OCI-LY7 (cell line): ENCODE data around the gene SEC14L5. TPM values are rescaled to one million over a fixed set of nuclear protein-coding genes. Genes with fewer than 3 reads are reported as not detected.

ENCODE experiments used
- BruUV-seq: library from RNA; stranded (reverse); fragments of 400-500 nt; replicated peaks from 2 replicates; lab custom pipeline; 2021; lab: Mats Ljungman, UMichigan
- CTCF ChIA-PET: fragments of 300-600 bp; sonication (Branson Sonifier 250); formaldehyde crosslinking; loops from one replicate; lab custom pipeline; 2022; ENCODE audit warnings: antibody characterized with exemption; ENCODE audit not compliant: unreplicated experiment; lab: Charles Lee
- POLR2A ChIA-PET: fragments of 300-600 bp; sonication (Branson Sonifier 250); formaldehyde crosslinking; loops from one replicate; lab custom pipeline; 2022; ENCODE audit warnings: antibody characterized with exemption; lab: Charles Lee
- DNase-seq: peaks from one replicate; pipeline ENCODE4 v3.0.0-alpha.2; 2015; ENCODE audit warnings: low spot score
- H2AFZ ChIP-seq: fragments of 200-600 bp; sonication (generic), shearing (Covaris generic); 2 replicates; pipeline ENCODE4 v1.6.1; 2014; ENCODE audit warnings: mild to moderate bottlenecking, antibody characterized with exemption, low read length, moderate library complexity
- H3K27ac ChIP-seq: fragments of 200-600 bp; sonication (generic); 2 replicates; pipeline ENCODE4 v1.5.1; 2014; ENCODE audit warnings: mixed run types, low read depth, mild to moderate bottlenecking, moderate library complexity, low read length, inconsistent platforms; ENCODE audit not compliant: poor library complexity, severe bottlenecking
- H3K36me3 ChIP-seq: fragments of 200-600 bp; sonication (generic); 2 replicates; pipeline ENCODE4 v1.6.1; 2014; ENCODE audit warnings: mild to moderate bottlenecking, antibody characterized with exemption, low read length, moderate library complexity, mixed read lengths; ENCODE audit not compliant: insufficient read depth
- H3K4me1 ChIP-seq: fragments of 200-600 bp; sonication (generic); 2 replicates; pipeline ENCODE4 v1.5.1; 2014; ENCODE audit warnings: mild to moderate bottlenecking, low read length; ENCODE audit not compliant: insufficient read depth, poor library complexity, severe bottlenecking
- H3K4me2 ChIP-seq: fragments of 200-600 bp; sonication (generic); 2 replicates; pipeline ENCODE4 v1.6.1; 2014; ENCODE audit warnings: mild to moderate bottlenecking, low read length
- H3K4me3 ChIP-seq: fragments of 200-600 bp; sonication (generic); 2 replicates; pipeline ENCODE4 v1.5.1; 2014; ENCODE audit warnings: mild to moderate bottlenecking, low read depth, low read length; ENCODE audit not compliant: poor library complexity, severe bottlenecking
- H3K79me2 ChIP-seq: fragments of 200-600 bp; sonication (generic); 2 replicates; pipeline ENCODE4 v1.6.1; 2016; ENCODE audit warnings: low read depth, mild to moderate bottlenecking, low read length, moderate library complexity, mixed read lengths; ENCODE audit not compliant: insufficient read depth
- H3K9me2 ChIP-seq: fragments of 200-600 bp; sonication (generic); 2 replicates; pipeline ENCODE4 v1.6.1; 2016; ENCODE audit warnings: mild to moderate bottlenecking, low read length, mixed read lengths; ENCODE audit not compliant: insufficient read depth
- H3K9me3 ChIP-seq: fragments of 200-600 bp; sonication (generic); 2 replicates; pipeline ENCODE4 v1.6.1; 2014; ENCODE audit warnings: mild to moderate bottlenecking, mixed run types, low read length, mixed read lengths
- H4K20me1 ChIP-seq: fragments of 200-600 bp; sonication (generic); 2 replicates; pipeline ENCODE4 v1.6.1; 2014; ENCODE audit warnings: mild to moderate bottlenecking, antibody characterized with exemption, low read length, moderate library complexity, mixed read lengths; ENCODE audit not compliant: insufficient read depth
- CTCF ChIP-seq: fragments of 200-600 bp; sonication (generic); conservative IDR thresholded peaks from 2 replicates; pipeline ENCODE4 v1.5.1; 2014; ENCODE audit warnings: mild to moderate bottlenecking, antibody characterized with exemption, low read length, moderate library complexity, mixed read lengths
- EZH2phosphoT487 ChIP-seq: fragments of 200-600 bp; sonication (generic); IDR thresholded peaks from 2 replicates; pipeline ENCODE4 v1.6.1; 2018; ENCODE audit warnings: low read depth, borderline replicate concordance, mild to moderate bottlenecking, mixed run types, antibody characterized with exemption, low read length, moderate library complexity, mixed read lengths
- intact Hi-C: fragments of 100-400 bp; cut with micrococcal nuclease; formaldehyde crosslinking; loops from one replicate; pipeline ENCODE4 v1.10.0; 2022; ENCODE audit not compliant: unreplicated experiment
- total RNA-seq, 2 experiments: library from RNA; depleted of rRNA in 1 of 2; stranded (reverse); fragments of >200 nt in 1 of 2; shearing (Covaris generic) in 1 of 2; gene quantifications; 2 replicates each; pipeline ENCODE4 v1.2.3, GENCODE V29; 2014 to 2022

SEC14L5 gene
- total RNA-seq, 2 experiments from 2014 or later = not detected

- CTCF ChIA-PET = no interaction called here
- BruUV-seq = no TSS peak
These were observed 44.9 kb upstream of the SEC14L5 start for GRCh38 chr16:4913130-4913773.

GRCh38 chr16:4913774-4914525 lies 44.2 kb upstream of the SEC14L5 start:
- no peaks in the 10 kb centered on the region for H3K36me3 ChIP-seq
- no peaks in the 10 kb centered on the region for H3K79me2 ChIP-seq
- POLR2A ChIA-PET = no interaction called here

More at GRCh38 chr16:4913130-4913773, 44.9 kb upstream of the SEC14L5 start:
- intact Hi-C loops = no loop called here
- H3K4me1 ChIP-seq = no peaks in the 10 kb centered on the region
- H3K79me2 ChIP-seq = no peaks in the 10 kb centered on the region
- POLR2A ChIA-PET = no interaction called here
- no peaks in the 10 kb centered on the region for H4K20me1 ChIP-seq
- H3K9me2 ChIP-seq = no peaks in the 10 kb centered on the region
- H3K27ac ChIP-seq = no peak overlapping the region
- H2AFZ ChIP-seq = no peak overlapping the region
- no peak overlapping the region for H3K4me3 ChIP-seq
- TF ChIP-seq EZH2phosphoT487 (no peak), CTCF (no peak)
- no peaks in the 10 kb centered on the region for H3K36me3 ChIP-seq
- no peaks in the 10 kb centered on the region for H3K9me3 ChIP-seq
- DNase-seq = no peak
- no peak overlapping the region for H3K4me2 ChIP-seq

More at GRCh38 chr16:4913774-4914525, 44.2 kb upstream of the SEC14L5 start:
- no TSS peak for BruUV-seq
- CTCF ChIA-PET = no interaction called here
- intact Hi-C loops = no loop called here
- Histone ChIP-seq H3K9me3 (no peaks in the 10 kb centered on the region), H3K9me2 (no peaks in the 10 kb centered on the region), H3K4me3 (no peak overlapping the region), H2AFZ (no peak overlapping the region), H4K20me1 (no peaks in the 10 kb centered on the region), H3K27ac (no peak overlapping the region), H3K4me2 (no peak overlapping the region), H3K4me1 (no peaks in the 10 kb centered on the region)
- no peak for DNase-seq
- no peak for TF ChIP-seq CTCF
- no peak for TF ChIP-seq EZH2phosphoT487
